Measurements from ENCODE around the gene ATE1. TPM values are rescaled to one million over a fixed set of nuclear protein-coding genes. Genes with fewer than 3 reads are reported as not detected.

The ATE1 gene
- total and polyA plus RNA-seq, 8 donors = 2.8 to 15.4 (median 8.5) TPM

- intact Hi-C loops (cut with DNase I) = no loop called here
- no peak overlapping the region for H3K27ac ChIP-seq
- no peaks in the 10 kb centered on the region for H3K27me3 ChIP-seq
- no peak for FAIRE-seq
- no peak for ATAC-seq
- no peaks in the 10 kb centered on the region for H3K4me1 ChIP-seq
- no peaks in the 10 kb centered on the region for H3K9me3 ChIP-seq
- DNase-seq = no peak
- 95% methylated on average over 5 of the region's 5 CpGs for WGBS, 2 donors
- TF ChIP-seq CTCF (IDR thresholded peaks at IDR 0.05) = no peak
- H3K4me3 ChIP-seq = no peak overlapping the region
- no peaks in the 10 kb centered on the region for H3K36me3 ChIP-seq
Observed at GRCh38 chr10:121791761-121792160, 136.1 kb downstream of the ATE1 start.

- WGBS, 2 donors = 71 to 72% methylated on average over 3 of the region's 3 CpGs
- no peak for TF ChIP-seq CTCF (IDR thresholded peaks at IDR 0.05)
- FAIRE-seq = no peak
- intact Hi-C loops (cut with DNase I) = no loop called here
- H3K27ac ChIP-seq = no peak overlapping the region
- DNase-seq = no peak
- no peaks in the 10 kb centered on the region for H3K9me3 ChIP-seq
- no peaks in the 10 kb centered on the region for H3K4me1 ChIP-seq
- H3K36me3 ChIP-seq = no peaks in the 10 kb centered on the region
- no peak overlapping the region for H3K4me3 ChIP-seq
- no peaks in the 10 kb centered on the region for H3K27me3 ChIP-seq
- ATAC-seq = no peak
Observed at GRCh38 chr10:121788717-121789116, 139.1 kb downstream of the ATE1 start.

- FAIRE-seq = no peak
- 29 to 31% methylated on average over 3 of the region's 3 CpGs for WGBS, 2 donors
Observed at GRCh38 chr10:121788115-121788514, 139.7 kb downstream of the ATE1 start.

GRCh38 chr10:121787169-121787568 is 140.7 kb downstream of the ATE1 start:
- no peaks in the 10 kb centered on the region for H3K27me3 ChIP-seq
- FAIRE-seq (no peak), ATAC-seq (no peak), DNase-seq (no peak)
- 81 to 90% methylated on average over 2 of the region's 2 CpGs for WGBS, 2 donors
- no peaks in the 10 kb centered on the region for H3K4me1 ChIP-seq
- no peak overlapping the region for H3K27ac ChIP-seq
- H3K9me3 ChIP-seq = no peaks in the 10 kb centered on the region
- H3K4me3 ChIP-seq = no peak overlapping the region
- H3K36me3 ChIP-seq = no peaks in the 10 kb centered on the region
- intact Hi-C loops (cut with DNase I) = no loop called here
- no peak for TF ChIP-seq CTCF (IDR thresholded peaks at IDR 0.05)

More at GRCh38 chr10:121788115-121788514, 139.7 kb downstream of the ATE1 start:
- no peaks in the 10 kb centered on the region for H3K4me1 ChIP-seq
- H3K27ac ChIP-seq = no peak overlapping the region
- no peaks in the 10 kb centered on the region for H3K27me3 ChIP-seq
- ATAC-seq = no peak
- no peak overlapping the region for H3K4me3 ChIP-seq
- no peaks in the 10 kb centered on the region for H3K9me3 ChIP-seq
- intact Hi-C loops (cut with DNase I) = no loop called here
- no peak for DNase-seq
- no peak for TF ChIP-seq CTCF (IDR thresholded peaks at IDR 0.05)
- H3K36me3 ChIP-seq = no peaks in the 10 kb centered on the region

- Histone ChIP-seq H3K27ac (no peak overlapping the region), H3K36me3 (no peaks in the 10 kb centered on the region), H3K4me3 (no peak overlapping the region), H3K9me3 (no peaks in the 10 kb centered on the region), H3K4me1 (no peaks in the 10 kb centered on the region), H3K27me3 (no peaks in the 10 kb centered on the region)
- no peak for DNase-seq
- FAIRE-seq = no peak
- intact Hi-C loops (cut with DNase I) = no loop called here
- TF ChIP-seq CTCF (IDR thresholded peaks at IDR 0.05) = no peak
- no peak for ATAC-seq
- WGBS, 2 donors = 81 to 82% methylated on average over 6 of the region's 6 CpGs
Observed at GRCh38 chr10:121783782-121784372, 144.0 kb downstream of the ATE1 start.
